NCI-H1694 (cell line): ENCODE results near the gene RPS3A.
"Not testable (repeated sequence)": the region's sequence is repeated elsewhere in the genome, so short reads cannot be mapped to it uniquely, and the experiment has no call there.

Experiments
- DNase-seq: peaks from one replicate; lab custom pipeline; 2025; lab: John Stamatoyannopoulos, UW

The RPS3A gene

GRCh38 chr4:151099229-151099975 is at the start of gene RPS3A:
RPS3A (plus strand) TSS chr4:151099628; CDS start chr4:151099653, 25 bp downstream.
- peak; percentile 87 for DNase-seq

GRCh38 chr4:151052785-151053184 is 46.6 kb upstream of the RPS3A start:
- no peak for DNase-seq

GRCh38 chr4:151055539-151055938 is 43.9 kb upstream of the RPS3A start:
- DNase-seq, result no peak

- not testable (repeated sequence) for DNase-seq
These were observed 36.3 kb upstream of the RPS3A start for GRCh38 chr4:151063143-151063542.

GRCh38 chr4:151067316-151067970 is 32.0 kb upstream of the RPS3A start:
- no peak for DNase-seq

- DNase-seq, result no peak
These were observed 25.0 kb upstream of the RPS3A start for GRCh38 chr4:151074416-151074916.

GRCh38 chr4:151077978-151078377 is 21.4 kb upstream of the RPS3A start:
- not testable (repeated sequence) for DNase-seq

GRCh38 chr4:151087467-151087866 is 12.0 kb upstream of the RPS3A start:
- no peak for DNase-seq

- DNase-seq, result no peak
These were observed 8.4 kb upstream of the RPS3A start for GRCh38 chr4:151091047-151091446.

- DNase-seq, result no peak
These were observed 6.9 kb upstream of the RPS3A start for GRCh38 chr4:151092488-151092887.

GRCh38 chr4:151093203-151093602 is 6.2 kb upstream of the RPS3A start:
- no peak for DNase-seq

GRCh38 chr4:151094290-151094751 is 5.1 kb upstream of the RPS3A start:
- DNase-seq, result no peak

- DNase-seq, result no peak
These were observed 4.3 kb upstream of the RPS3A start for GRCh38 chr4:151095142-151095541.

- no peak for DNase-seq
These were observed 1.7 kb upstream of the RPS3A start for GRCh38 chr4:151097759-151098158.

GRCh38 chr4:151098979-151099228 is 524 bp upstream of the RPS3A start:
- no peak for DNase-seq

GRCh38 chr4:151099976-151100417 is 569 bp downstream of the RPS3A start:
- no peak for DNase-seq

GRCh38 chr4:151100531-151100930 is 1.1 kb downstream of the RPS3A start:
- no peak for DNase-seq

- no peak for DNase-seq
These were observed 4.3 kb downstream of the RPS3A start for GRCh38 chr4:151103758-151104157.

- DNase-seq, result no peak
These were observed 5.2 kb downstream of the RPS3A start for GRCh38 chr4:151104621-151105020.

GRCh38 chr4:151105454-151106032 is 6.1 kb downstream of the RPS3A start:
- no peak for DNase-seq

- DNase-seq, result no peak
These were observed 7.6 kb downstream of the RPS3A start for GRCh38 chr4:151107063-151107462.

- DNase-seq, result no peak
These were observed 10.8 kb downstream of the RPS3A start for GRCh38 chr4:151110236-151110635.

- no peak for DNase-seq
These were observed 14.9 kb downstream of the RPS3A start for GRCh38 chr4:151114338-151114737.
